Endothelial cell (in vitro differentiated cells): ENCODE data around the gene ZNF521. TPM values are rescaled to one million over a fixed set of nuclear protein-coding genes. Genes with fewer than 3 reads are reported as not detected.

Experiments
- DNase-seq: peaks from one replicate; pipeline ENCODE4 v3.0.0; 2021; ENCODE audit warnings: low spot score
- H3K27ac Mint-ChIP-seq: one replicate; pipeline ENCODE4 v1.8.0; 2021; ENCODE audit warnings: mixed read lengths, inconsistent platforms; ENCODE audit not compliant: unreplicated experiment
- H3K27me3 Mint-ChIP-seq: one replicate; pipeline ENCODE4 v1.8.0; 2021; ENCODE audit warnings: mild to moderate bottlenecking, moderate library complexity, mixed read lengths, inconsistent platforms; ENCODE audit not compliant: unreplicated experiment
- H3K36me3 Mint-ChIP-seq: one replicate; pipeline ENCODE4 v1.8.0; 2021; ENCODE audit warnings: mild to moderate bottlenecking, low read depth, mixed read lengths, inconsistent platforms; ENCODE audit not compliant: unreplicated experiment
- H3K4me1 Mint-ChIP-seq: one replicate; pipeline ENCODE4 v1.8.0; 2021; ENCODE audit warnings: mild to moderate bottlenecking, mixed read lengths, inconsistent platforms; ENCODE audit not compliant: unreplicated experiment
- H3K4me3 Mint-ChIP-seq: one replicate; pipeline ENCODE4 v1.8.0; 2021; ENCODE audit warnings: mild to moderate bottlenecking, mixed read lengths, inconsistent platforms; ENCODE audit not compliant: unreplicated experiment
- H3K9me3 Mint-ChIP-seq: one replicate; pipeline ENCODE4 v1.8.0; 2021; ENCODE audit warnings: mixed read lengths, inconsistent platforms; ENCODE audit not compliant: unreplicated experiment
- total RNA-seq: library from RNA; stranded (reverse); fragmentation: NEBNext Ultra II Directional; extraction: Animal tissue kit (Norgen Biotek cat#: 25700); gene quantifications from one replicate; pipeline ENCODE4 v1.2.1, GENCODE V29; 2021; ENCODE audit not compliant: unreplicated experiment
- TF ChIP-seq, protein P1 (sequence below): fragments of 200-600 bp; sonication (generic); IDR thresholded peaks from one replicate; pipeline ENCODE4 v1.5.0; 2021; ENCODE audit warnings: antibody characterized with exemption; ENCODE audit not compliant: unreplicated experiment

The ZNF521 gene
- total RNA-seq, 1 donor from 2014 or later = 238 TPM

DNA sequence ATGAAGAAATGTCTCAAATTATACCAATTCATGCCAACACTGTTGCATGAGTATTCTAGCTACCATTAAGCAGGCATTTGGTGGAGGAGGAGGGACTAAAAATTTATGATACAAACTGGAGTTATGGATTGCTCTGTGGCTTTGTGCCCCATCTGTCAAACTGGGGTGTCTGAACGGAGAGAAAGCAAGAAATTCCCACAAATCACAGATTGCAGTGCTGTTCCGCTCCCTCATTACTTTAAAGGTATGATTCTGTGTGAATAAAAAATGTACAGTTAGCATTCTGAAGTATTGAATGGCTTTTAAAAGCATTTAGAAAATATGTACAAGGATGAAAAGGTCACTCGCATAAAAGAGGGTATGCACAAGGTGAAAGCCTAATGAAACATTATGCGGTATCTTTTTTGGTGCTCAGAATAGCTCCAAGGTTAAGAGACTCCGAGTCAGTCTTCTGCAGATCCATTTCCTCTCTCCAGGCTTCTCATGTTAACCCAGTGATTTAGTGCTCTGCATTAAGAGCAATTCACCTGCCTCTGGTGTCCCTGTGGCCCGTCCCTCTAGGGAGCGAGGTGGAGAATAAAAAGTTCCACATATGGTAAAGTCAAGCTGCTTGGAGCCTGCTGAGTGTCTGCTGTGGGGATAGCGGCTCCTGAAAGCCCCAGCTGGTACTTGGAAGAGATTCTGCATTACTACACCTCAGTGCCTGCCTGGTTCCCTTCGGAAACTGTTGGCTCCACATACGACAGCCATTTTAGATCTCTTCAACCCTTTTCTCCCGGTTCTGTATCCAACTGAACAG is 184.2 kb downstream of the ZNF521 start:
- Mint-ChIP-seq H3K4me3 (no peak overlapping the region), H3K27me3 (peaks cover 3% of the 10 kb centered on the region), H3K4me1 (peaks cover 21% of the 10 kb centered on the region), H3K36me3 (peaks cover 8% of the 10 kb centered on the region), H3K27ac (no peak overlapping the region), H3K9me3 (no peaks in the 10 kb centered on the region)
- TF ChIP-seq, protein P1, sequence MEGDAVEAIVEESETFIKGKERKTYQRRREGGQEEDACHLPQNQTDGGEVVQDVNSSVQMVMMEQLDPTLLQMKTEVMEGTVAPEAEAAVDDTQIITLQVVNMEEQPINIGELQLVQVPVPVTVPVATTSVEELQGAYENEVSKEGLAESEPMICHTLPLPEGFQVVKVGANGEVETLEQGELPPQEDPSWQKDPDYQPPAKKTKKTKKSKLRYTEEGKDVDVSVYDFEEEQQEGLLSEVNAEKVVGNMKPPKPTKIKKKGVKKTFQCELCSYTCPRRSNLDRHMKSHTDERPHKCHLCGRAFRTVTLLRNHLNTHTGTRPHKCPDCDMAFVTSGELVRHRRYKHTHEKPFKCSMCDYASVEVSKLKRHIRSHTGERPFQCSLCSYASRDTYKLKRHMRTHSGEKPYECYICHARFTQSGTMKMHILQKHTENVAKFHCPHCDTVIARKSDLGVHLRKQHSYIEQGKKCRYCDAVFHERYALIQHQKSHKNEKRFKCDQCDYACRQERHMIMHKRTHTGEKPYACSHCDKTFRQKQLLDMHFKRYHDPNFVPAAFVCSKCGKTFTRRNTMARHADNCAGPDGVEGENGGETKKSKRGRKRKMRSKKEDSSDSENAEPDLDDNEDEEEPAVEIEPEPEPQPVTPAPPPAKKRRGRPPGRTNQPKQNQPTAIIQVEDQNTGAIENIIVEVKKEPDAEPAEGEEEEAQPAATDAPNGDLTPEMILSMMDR = no peak
- DNase-seq = no peak

DNA sequence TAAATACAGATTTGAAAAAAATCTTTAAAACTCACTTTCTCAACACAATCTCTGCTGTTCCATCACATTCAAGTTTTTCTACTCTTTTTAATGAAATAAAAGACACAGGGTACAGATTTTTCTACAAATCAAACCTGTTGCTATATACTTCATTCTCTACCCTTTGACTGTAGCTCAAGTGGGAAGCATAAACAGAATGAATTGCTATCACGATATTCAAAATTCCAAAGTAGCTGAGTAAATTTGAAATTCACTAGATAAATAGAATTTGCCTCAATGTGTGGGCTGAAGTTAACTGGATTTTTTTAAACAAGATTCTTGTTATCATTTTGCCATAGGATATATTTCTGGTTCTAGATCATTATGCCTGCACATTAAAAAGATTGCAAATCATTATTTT is 185.9 kb downstream of the ZNF521 start:
- Mint-ChIP-seq H3K9me3 (no peaks in the 10 kb centered on the region), H3K27ac (no peak overlapping the region), H3K4me3 (no peak overlapping the region), H3K27me3 (peaks cover 4% of the 10 kb centered on the region), H3K36me3 (peaks cover 8% of the 10 kb centered on the region), H3K4me1 (peaks cover 21% of the 10 kb centered on the region)
- DNase-seq = no peak
- TF ChIP-seq, protein P1 = no peak

DNA sequence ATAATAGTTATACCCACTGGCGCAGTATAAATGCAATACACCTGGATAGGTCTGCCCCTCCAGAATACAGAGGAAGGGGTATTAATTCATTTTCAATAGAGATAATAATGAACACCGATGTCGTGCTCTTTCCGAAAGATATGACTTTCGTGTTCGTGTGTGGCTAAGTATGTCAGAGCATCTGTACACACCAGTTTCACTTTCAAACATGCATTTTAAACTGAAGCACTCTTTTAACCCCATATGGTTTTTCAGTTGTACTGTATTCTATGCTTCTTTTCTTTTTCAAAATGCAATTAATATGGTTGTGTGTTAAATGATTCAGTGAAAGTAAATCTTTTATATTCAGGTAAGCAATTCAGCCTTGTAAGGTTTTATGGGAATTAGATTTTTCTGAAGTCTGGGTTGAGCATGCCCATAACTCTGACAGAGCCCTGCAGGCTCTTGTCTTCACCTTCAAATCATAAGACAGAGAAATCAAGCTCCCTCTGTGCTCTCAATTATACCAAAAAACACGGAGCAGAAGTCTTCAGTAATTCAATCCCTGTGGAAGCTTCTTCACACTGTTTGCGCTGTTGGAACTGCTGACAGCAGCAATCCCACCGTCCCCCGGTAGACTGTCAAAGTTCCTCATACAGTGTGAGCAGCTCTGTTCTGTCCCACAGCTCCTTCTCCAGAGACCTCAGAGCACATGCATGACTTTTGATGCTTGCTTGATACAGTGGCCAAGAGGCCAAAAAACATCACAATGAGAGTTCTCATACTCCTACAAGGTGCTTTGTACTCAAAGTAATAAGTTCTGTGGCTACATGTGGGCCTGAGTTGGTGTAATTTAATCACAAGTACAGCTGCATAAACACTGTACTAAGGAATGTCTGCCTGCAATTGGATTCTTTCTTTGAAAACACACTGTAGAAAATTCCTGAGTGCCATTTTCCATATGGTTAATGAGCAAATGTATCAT is 186.8 kb downstream of the ZNF521 start:
- Mint-ChIP-seq H3K9me3 (no peaks in the 10 kb centered on the region), H3K4me3 (no peak overlapping the region), H3K4me1 (peaks cover 21% of the 10 kb centered on the region), H3K36me3 (peaks cover 12% of the 10 kb centered on the region), H3K27me3 (peaks cover 4% of the 10 kb centered on the region), H3K27ac (peak overlapping the region; percentile 8)
- DNase-seq = no peak
- TF ChIP-seq, protein P1 = no peak

DNA sequence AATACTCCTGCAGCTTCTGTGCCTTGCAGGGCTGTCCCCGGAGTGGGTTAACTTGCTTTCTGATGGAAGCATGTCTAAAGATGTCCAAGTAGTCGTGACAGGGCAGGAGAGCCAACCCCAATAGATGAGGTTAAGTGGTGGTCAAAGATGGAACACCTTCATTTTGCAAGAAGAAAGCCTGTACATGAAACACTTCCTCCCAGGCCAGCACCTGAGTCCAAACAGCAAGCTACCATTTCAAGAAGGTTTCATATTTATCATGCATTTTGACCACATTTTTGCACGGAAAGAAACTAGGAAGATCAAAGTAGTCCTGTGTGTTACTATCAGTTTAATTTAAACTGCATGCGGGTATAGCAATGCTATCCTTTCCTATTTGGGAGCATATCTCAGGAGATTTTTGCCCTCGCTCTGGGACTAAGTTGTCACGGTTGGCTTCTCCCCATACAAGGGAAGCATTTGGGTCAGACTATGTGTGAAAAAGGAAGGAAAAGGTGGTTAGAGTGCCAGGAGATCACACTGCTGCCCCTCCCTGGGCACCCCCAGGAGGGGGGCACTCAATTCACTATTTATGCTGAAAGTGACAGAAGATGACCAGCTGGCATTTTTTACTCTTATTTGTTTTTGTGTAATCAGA is 187.6 kb downstream of the ZNF521 start:
- H3K4me1 Mint-ChIP-seq = peaks cover 22% of the 10 kb centered on the region
- peaks cover 20% of the 10 kb centered on the region for H3K36me3 Mint-ChIP-seq
- H3K4me3 Mint-ChIP-seq = no peak overlapping the region

More for the DNA sequence above, 187.6 kb downstream of the ZNF521 start:
- Mint-ChIP-seq H3K9me3 (no peaks in the 10 kb centered on the region), H3K27ac (no peak overlapping the region), H3K27me3 (peaks cover 6% of the 10 kb centered on the region)
- DNase-seq = no peak
- TF ChIP-seq, protein P1 = no peak
